Measurements from ENCODE around the gene CLTC.

CLTC gene

GRCh38 chr17:59684967-59685366, 65.3 kb downstream of the CLTC start:
- DNase-seq: no peak

DNA sequence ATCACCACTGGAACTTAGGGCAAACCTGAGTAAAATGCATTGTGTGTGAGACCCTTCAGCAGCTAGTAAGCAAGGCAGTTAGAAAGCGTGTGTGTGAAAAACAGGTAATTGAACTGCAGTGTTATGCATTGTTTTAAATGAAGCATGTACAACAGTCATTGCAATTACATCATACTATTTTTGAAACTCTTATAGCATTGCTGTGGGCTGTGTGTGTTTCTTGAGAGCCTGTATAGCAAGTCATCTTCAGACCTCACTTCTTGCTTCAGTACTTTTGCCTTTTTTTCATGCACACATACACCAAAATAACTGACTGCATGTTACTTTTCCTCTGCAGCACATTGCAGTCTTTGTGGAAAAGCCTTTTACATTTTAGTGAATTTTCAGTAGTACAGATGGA, 68.3 kb downstream of the CLTC start:
- no peak for DNase-seq

DNA sequence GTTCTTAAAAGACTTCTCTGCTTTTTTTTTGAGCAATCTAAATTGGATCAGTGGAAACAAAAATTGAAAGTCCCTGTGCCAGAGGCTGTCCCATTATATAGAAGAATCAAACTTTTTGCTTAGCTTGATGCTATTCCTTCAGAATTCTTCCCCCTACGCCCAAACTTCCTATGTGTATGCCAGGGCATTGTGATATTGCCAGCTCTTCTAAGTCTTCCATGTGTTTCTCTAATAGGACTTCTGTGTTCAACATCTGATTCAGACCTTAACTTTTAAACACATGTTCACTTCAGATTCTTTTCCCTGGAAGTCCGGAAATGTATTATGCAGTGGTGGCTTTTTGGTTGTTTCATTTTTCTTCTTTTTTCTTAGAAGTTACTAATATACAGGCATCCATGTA, 68.8 kb downstream of the CLTC start:
- no peak for DNase-seq

DNA sequence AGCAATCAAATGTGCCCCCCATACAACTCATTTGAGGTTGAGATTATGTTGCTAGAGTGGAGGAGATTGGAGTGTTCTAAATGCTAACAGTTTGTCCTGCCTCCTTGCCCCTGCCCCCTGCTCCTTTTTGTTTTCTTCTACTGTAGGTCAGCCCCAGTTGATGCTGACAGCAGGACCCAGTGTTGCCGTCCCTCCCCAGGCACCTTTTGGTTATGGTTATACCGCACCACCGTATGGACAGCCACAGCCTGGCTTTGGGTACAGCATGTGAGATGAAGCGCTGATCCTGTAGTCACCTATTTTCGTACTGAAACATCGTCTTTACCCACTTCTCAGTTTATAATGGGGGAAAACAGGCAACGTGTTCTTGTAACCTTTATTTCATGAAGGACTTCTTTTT, 73.9 kb downstream of the CLTC start:
- DNase-seq: no peak

- no peak for DNase-seq
These were observed 74.6 kb downstream of the CLTC start for GRCh38 chr17:59694344-59694743.

DNA sequence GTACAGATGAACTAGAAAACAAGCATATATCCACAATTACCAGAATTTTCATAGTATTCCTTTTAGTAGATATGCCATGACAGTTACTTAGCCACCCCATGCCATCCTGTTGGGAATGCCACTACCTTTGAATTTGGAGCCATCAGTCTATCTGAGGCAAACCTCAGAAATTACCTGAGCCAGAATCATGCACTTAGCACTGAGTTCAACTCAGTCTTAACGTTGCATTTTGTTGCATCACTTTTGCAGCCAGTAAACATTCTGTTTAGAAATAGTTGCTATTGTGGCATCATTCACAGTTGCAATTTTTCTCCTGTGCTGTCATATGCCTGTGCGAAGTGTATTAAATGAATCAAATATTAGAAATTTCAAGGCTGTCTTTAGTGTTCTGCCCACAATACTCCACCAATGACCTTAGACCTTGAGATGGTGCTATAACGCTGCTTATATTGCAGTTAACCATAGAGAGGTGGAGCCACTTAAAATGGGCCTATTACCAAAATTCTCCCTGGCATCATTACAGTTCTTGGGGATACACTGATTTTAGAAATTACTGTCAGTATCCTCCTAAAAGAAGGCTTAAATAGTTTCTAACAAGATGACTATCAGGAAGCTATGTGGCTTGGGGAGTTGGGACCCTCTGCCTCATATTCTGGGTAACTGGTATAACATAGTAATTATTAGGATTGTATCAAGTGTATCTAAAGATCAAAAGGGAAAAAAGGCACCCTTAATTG, 76.4 kb downstream of the CLTC start:
- DNase-seq: no peak

DNA sequence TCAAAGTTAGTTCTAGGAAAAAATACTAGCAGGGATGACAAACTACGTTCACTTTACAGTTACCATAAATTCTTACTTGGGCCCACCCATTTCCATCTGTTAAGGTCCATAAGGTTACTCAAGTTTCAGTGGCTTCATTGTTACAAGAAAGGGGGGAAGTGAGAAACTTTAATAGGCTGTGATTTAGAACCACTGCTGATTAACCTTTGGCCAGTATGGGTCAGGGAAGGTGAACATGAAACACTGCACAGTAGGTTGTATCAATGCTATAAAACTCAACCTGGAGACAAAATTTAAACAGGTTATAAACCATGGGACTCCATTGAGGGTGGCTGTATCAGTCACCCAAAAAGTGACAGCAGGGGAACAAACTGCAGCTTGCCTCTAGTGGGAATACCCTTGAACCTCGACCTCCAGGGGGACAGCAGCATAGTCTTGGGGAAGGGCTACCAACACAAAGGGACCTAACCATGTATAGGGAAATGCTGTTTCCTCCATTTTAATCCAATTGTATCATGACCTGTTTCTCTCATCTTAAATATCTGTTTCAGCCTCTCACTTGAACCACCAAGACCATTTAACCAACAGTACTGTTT, 77.1 kb downstream of the CLTC start:
- DNase-seq: no peak

GRCh38 chr17:59698143-59698542, 78.4 kb downstream of the CLTC start:
- no peak for DNase-seq

GRCh38 chr17:59699218-59699617, 79.5 kb downstream of the CLTC start:
- no peak for DNase-seq

GRCh38 chr17:59699786-59700185, 80.1 kb downstream of the CLTC start:
- no peak for DNase-seq

GRCh38 chr17:59702304-59702703, 82.6 kb downstream of the CLTC start:
- DNase-seq: no peak

GRCh38 chr17:59707149-59707970, 87.7 kb downstream of the CLTC start, which contains the start of the genes PTRH2 and VMP1:
PTRH2 (minus strand) TSS chr17:59707430; CDS start chr17:59697978, 9,452 bp downstream.
VMP1 (plus strand) TSS chr17:59707654; CDS start chr17:59731447, 23,793 bp downstream.
- DNase-seq: peak; percentile 100

DNA sequence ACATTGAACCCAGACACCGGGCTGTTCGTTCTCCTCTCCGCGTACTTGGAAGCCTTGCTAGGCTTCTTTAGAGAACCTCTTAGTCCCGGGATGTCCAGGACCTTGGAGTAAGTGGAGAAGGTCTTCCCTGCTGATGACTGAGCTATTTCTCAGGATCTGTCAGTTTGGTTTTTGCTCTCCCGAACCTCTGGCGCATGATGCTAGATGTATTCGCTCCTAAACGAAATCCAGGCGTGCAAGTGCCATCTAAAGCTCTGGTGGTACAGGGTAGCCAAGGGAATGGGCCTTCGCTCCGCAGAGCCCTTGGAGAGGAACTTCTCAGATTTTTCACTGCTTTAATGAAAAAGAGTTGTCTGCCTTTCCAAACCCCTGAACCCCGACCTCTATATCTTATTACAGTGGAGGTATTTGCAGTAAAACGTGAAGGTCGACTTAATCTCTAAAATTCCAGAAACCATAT, 88.3 kb downstream of the CLTC start:
- DNase-seq: peak in 1 of 2 donors; percentile 23

GRCh38 chr17:59711936-59712335, 92.2 kb downstream of the CLTC start:
- DNase-seq: no peak

DNA sequence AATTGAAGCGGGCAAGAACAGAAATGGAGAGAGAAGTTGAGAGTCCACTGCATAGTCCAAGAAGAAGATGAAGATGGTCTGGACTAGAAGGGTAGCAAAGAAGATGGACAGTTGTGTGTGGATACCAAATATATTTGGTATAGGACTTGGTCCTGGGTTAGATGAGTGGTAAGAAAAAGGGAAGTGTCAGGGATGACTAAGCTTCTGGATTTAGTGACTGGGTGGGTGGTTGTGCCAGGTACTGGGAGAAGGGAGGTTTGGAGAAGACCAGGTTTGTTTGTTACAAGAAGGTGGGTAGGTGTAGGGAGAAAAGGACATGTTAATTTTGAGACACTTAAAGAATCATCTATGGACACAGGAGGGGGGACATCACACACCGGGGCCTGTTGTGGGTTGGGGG, 93.2 kb downstream of the CLTC start:
- peak in 1 of 2 donors; percentile 25 for DNase-seq

DNA sequence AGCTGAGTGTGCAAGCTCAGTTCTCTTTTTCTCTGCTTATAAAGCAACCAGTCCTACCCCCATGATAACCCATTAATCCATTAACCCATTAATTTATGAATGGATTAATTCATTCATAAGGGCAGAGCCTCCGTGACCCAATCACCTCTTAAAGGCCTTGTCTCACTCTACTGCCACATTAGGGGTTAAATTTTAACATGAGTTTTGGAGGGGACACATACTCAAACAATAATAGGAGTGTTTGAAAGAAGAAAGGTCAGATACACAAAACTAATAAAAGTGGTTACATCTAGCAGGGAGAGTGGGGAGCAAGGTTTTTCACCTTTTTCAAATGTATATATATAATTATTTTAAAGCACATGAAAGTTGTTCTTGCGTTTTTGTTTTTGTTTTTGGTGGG, 94.6 kb downstream of the CLTC start:
- no peak for DNase-seq

GRCh38 chr17:59716427-59716826, 96.7 kb downstream of the CLTC start:
- no peak for DNase-seq

GRCh38 chr17:59719526-59719925, 99.8 kb downstream of the CLTC start:
- DNase-seq: no peak

DNA sequence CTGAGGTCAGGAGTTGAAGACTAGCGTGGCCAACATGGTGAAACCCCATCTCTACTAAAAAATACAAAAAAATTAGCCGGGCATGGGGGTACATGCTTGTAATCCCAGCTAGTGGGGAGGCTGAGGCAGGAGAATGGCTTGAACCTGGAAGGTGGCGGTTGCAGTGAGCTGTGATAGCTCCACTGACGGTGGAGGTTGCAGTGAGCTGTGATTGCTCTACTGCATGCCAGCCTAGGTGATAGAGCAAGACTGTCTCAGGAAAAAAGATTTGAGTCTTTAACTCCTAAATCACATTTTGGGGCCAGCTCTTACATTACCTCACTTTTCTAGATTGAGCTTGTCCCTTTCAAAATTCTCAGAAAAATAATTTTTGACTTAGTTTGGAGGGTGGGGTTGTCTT, 102.9 kb downstream of the CLTC start:
- no peak for DNase-seq

GRCh38 chr17:59723041-59723440, 103.3 kb downstream of the CLTC start:
- no peak for DNase-seq

DNA sequence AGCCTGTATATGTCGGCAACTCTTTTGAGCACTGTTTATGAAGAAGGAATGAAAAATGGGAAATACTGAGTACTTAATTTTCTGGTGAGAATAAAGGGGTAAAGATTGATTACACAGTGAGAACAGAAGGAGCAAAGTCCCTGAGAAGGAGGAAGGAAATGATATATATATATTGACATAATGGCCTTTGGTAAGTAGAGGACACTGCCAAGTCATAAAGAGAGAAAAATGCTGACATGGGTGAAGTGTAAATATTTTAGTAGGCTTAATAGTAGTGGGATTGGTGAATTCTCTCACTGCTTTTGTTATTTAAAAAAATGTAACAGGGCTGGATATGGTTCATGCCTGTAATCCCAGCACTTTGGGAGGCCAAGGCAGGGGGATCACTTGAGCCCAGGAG, 103.9 kb downstream of the CLTC start:
- DNase-seq: no peak

DNA sequence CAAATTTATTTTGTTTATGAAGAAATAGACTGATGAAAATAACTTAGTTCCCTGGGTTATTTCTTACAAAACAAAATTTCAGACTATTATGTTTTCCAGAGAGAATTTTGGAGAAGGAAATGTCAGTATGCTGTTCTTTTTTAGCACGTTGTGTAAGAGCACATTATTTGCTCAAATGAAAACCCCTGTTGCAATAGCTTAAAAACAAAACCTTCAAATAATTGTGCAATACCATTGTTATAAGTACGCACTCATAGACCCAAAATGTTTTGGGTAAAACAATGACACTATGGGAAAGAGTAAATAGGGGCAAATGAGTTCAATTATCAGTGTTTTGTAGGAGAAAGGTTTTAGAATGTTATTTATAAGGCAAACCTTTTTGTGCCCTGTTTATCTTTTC, 106.0 kb downstream of the CLTC start:
- DNase-seq: peak; percentile 58 to 91

GRCh38 chr17:59727817-59728533, 108.3 kb downstream of the CLTC start:
- DNase-seq: no peak

All from inflammatory macrophage (primary cell).